ENCODE results near the gene LCE3E. TPM values are rescaled to one million over a fixed set of nuclear protein-coding genes. Genes with fewer than 3 reads are reported as not detected.

LCE3E gene
- total RNA-seq, 1 donor from 2014 or later = not detected

GRCh38 chr1:152537496-152537895, 29.1 kb downstream of the LCE3E start:
- Histone ChIP-seq H3K9me3 (ENCODE audit: insufficient read depth, low read depth, low read length) (no peaks in the 10 kb centered on the region), H3K27ac (ENCODE audit: low read depth, low read length) (no peak overlapping the region), H3K79me2 (ENCODE audit: insufficient read depth, low read length) (no peaks in the 10 kb centered on the region), H3K9ac (ENCODE audit: low read length) (no peak overlapping the region), H2AFZ (ENCODE audit: low read depth, low read length) (no peak overlapping the region), H3K27me3 (ENCODE audit: insufficient read depth, low read length) (no peaks in the 10 kb centered on the region), H4K20me1 (ENCODE audit: insufficient read depth, low read length) (no peaks in the 10 kb centered on the region), H3K36me3 (ENCODE audit: insufficient read depth, low read length) (no peaks in the 10 kb centered on the region), H3K4me3 (ENCODE audit: insufficient read depth, low read depth, low read length) (no peak overlapping the region), H3K4me2 (ENCODE audit: low read length) (no peak overlapping the region), H3K4me1 (ENCODE audit: insufficient read depth, low read length) (no peaks in the 10 kb centered on the region)
- Mint-ChIP-seq H3K27me3 (ENCODE audit: low read depth, unreplicated experiment) (peaks cover 2% of the 10 kb centered on the region), H3K9me3 (ENCODE audit: unreplicated experiment) (no peaks in the 10 kb centered on the region), H3K4me1 (ENCODE audit: low read depth, unreplicated experiment) (no peaks in the 10 kb centered on the region), H3K4me3 (ENCODE audit: unreplicated experiment) (no peak overlapping the region), H3K36me3 (ENCODE audit: low read depth, unreplicated experiment) (no peaks in the 10 kb centered on the region), H3K27ac (ENCODE audit: unreplicated experiment) (no peak overlapping the region)
- FAIRE-seq (no peak), DNase-seq (ENCODE audit: low read depth) (no peak)
- no peak for TF ChIP-seq EZH2 (IDR thresholded peaks at IDR 0.05; ENCODE audit: insufficient read depth, low read length)
- TF ChIP-seq, protein P1, sequence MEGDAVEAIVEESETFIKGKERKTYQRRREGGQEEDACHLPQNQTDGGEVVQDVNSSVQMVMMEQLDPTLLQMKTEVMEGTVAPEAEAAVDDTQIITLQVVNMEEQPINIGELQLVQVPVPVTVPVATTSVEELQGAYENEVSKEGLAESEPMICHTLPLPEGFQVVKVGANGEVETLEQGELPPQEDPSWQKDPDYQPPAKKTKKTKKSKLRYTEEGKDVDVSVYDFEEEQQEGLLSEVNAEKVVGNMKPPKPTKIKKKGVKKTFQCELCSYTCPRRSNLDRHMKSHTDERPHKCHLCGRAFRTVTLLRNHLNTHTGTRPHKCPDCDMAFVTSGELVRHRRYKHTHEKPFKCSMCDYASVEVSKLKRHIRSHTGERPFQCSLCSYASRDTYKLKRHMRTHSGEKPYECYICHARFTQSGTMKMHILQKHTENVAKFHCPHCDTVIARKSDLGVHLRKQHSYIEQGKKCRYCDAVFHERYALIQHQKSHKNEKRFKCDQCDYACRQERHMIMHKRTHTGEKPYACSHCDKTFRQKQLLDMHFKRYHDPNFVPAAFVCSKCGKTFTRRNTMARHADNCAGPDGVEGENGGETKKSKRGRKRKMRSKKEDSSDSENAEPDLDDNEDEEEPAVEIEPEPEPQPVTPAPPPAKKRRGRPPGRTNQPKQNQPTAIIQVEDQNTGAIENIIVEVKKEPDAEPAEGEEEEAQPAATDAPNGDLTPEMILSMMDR (IDR thresholded peaks at IDR 0.05; ENCODE audit: insufficient read depth, low read depth, low read length) = no peak

DNA sequence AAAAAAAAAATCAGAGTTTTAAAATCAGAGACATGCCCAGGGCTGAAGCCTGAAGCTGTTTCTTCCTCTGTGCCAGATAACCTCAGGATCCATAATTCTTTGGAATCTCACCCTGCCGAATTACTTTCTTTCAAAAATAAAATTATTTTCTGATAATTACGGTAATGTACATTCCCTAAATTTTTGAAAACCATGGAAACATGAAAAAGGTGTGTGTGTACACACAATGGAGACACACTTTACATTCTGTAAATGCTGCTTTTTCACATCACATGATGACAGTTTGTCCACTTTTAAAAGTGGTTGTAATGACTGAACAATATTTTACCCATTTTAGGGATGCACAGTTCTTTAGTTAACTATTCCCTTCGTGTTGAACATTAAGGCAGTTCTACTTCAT, 30.8 kb downstream of the LCE3E start:
- Histone ChIP-seq H2AFZ (ENCODE audit: low read depth, low read length) (no peak overlapping the region), H3K4me1 (ENCODE audit: insufficient read depth, low read length) (no peaks in the 10 kb centered on the region), H3K9ac (ENCODE audit: low read length) (no peak overlapping the region), H3K4me2 (ENCODE audit: low read length) (no peak overlapping the region), H4K20me1 (ENCODE audit: insufficient read depth, low read length) (no peaks in the 10 kb centered on the region), H3K27ac (ENCODE audit: low read depth, low read length) (no peak overlapping the region), H3K27me3 (ENCODE audit: insufficient read depth, low read length) (no peaks in the 10 kb centered on the region), H3K79me2 (ENCODE audit: insufficient read depth, low read length) (no peaks in the 10 kb centered on the region), H3K9me3 (ENCODE audit: insufficient read depth, low read depth, low read length) (no peaks in the 10 kb centered on the region), H3K4me3 (ENCODE audit: insufficient read depth, low read depth, low read length) (no peak overlapping the region), H3K36me3 (ENCODE audit: insufficient read depth, low read length) (no peaks in the 10 kb centered on the region)
- Mint-ChIP-seq H3K9me3 (ENCODE audit: unreplicated experiment) (peaks cover 3% of the 10 kb centered on the region), H3K4me1 (ENCODE audit: low read depth, unreplicated experiment) (no peaks in the 10 kb centered on the region), H3K4me3 (ENCODE audit: unreplicated experiment) (no peak overlapping the region), H3K27me3 (ENCODE audit: low read depth, unreplicated experiment) (peaks cover 2% of the 10 kb centered on the region), H3K27ac (ENCODE audit: unreplicated experiment) (no peak overlapping the region), H3K36me3 (ENCODE audit: low read depth, unreplicated experiment) (no peaks in the 10 kb centered on the region)
- DNase-seq (ENCODE audit: low read depth) (no peak), FAIRE-seq (no peak)
- TF ChIP-seq, protein P1 (IDR thresholded peaks at IDR 0.05; ENCODE audit: insufficient read depth, low read depth, low read length) = no peak
- TF ChIP-seq EZH2 (IDR thresholded peaks at IDR 0.05; ENCODE audit: insufficient read depth, low read length) = no peak

- Mint-ChIP-seq H3K27me3 (ENCODE audit: low read depth, unreplicated experiment) (peaks cover 7% of the 10 kb centered on the region), H3K36me3 (ENCODE audit: low read depth, unreplicated experiment) (no peaks in the 10 kb centered on the region), H3K27ac (ENCODE audit: unreplicated experiment) (no peak overlapping the region), H3K9me3 (ENCODE audit: unreplicated experiment) (peaks cover 3% of the 10 kb centered on the region), H3K4me3 (ENCODE audit: unreplicated experiment) (no peak overlapping the region), H3K4me1 (ENCODE audit: low read depth, unreplicated experiment) (no peaks in the 10 kb centered on the region)
- DNase-seq (ENCODE audit: low read depth) (no peak), FAIRE-seq (no peak)
- no peaks in the 10 kb centered on the region for H3K79me2 ChIP-seq (ENCODE audit: insufficient read depth, low read length)
- no peaks in the 10 kb centered on the region for H4K20me1 ChIP-seq (ENCODE audit: insufficient read depth, low read length)
- no peaks in the 10 kb centered on the region for H3K27me3 ChIP-seq (ENCODE audit: insufficient read depth, low read length)
- no peaks in the 10 kb centered on the region for H3K9me3 ChIP-seq (ENCODE audit: insufficient read depth, low read depth, low read length)
- H3K4me2 ChIP-seq (ENCODE audit: low read length) = no peak overlapping the region
- H3K4me3 ChIP-seq (ENCODE audit: insufficient read depth, low read depth, low read length) = no peak overlapping the region
- H3K27ac ChIP-seq (ENCODE audit: low read depth, low read length) = no peak overlapping the region
- no peak for TF ChIP-seq EZH2 (IDR thresholded peaks at IDR 0.05; ENCODE audit: insufficient read depth, low read length)
- H3K9ac ChIP-seq (ENCODE audit: low read length) = no peak overlapping the region
- H3K4me1 ChIP-seq (ENCODE audit: insufficient read depth, low read length) = no peaks in the 10 kb centered on the region
- H2AFZ ChIP-seq (ENCODE audit: low read depth, low read length) = no peak overlapping the region
- H3K36me3 ChIP-seq (ENCODE audit: insufficient read depth, low read length) = no peaks in the 10 kb centered on the region
Observed at GRCh38 chr1:152533327-152533938, 33.1 kb downstream of the LCE3E start.
